ENCODE measurements around the gene SLC25A24.

DNA sequence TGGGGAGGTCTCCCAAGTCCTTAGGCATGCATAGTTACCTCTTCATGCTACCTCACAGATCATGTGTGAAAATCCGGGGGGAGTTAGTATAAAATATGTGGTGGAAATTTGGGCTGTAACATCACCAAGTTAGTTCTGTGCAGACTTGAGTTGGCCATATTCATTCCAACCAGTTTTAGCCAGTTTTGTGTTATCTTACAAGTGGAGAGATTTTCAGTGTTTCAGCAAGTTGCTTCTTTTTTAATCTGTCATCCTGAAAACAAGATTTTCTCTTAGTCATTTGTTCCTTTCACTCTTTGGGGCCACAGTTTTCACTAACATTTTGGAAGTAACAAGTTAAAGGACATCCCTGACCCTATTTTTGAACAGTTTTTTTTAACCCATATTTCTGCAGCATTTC, 11.3 kb downstream of the SLC25A24 start:
- TF ChIP-seq CTCF (IDR thresholded peaks at IDR 0.05) (no peak), POLR2A (IDR thresholded peaks at IDR 0.05) (no peak)
